Renal cortical epithelial cell (primary cell): ENCODE results near the gene SPATA17. TPM values are rescaled to one million over a fixed set of nuclear protein-coding genes. Genes with fewer than 3 reads are reported as not detected.
"Not testable (repeated sequence)": the region's sequence is repeated elsewhere in the genome, so short reads cannot be mapped to it uniquely, and the experiment has no call there.

Source experiments
- DNase-seq: peaks from one replicate; pipeline ENCODE4 v3.0.0-alpha.2; 2011; ENCODE audit warnings: low read depth
- total RNA-seq: library from RNA; depleted of rRNA; stranded (reverse); fragments of >200 nt; gene quantifications from 2 replicates; pipeline ENCODE4 v1.2.3, GENCODE V29; 2014

The SPATA17 gene, protein sequence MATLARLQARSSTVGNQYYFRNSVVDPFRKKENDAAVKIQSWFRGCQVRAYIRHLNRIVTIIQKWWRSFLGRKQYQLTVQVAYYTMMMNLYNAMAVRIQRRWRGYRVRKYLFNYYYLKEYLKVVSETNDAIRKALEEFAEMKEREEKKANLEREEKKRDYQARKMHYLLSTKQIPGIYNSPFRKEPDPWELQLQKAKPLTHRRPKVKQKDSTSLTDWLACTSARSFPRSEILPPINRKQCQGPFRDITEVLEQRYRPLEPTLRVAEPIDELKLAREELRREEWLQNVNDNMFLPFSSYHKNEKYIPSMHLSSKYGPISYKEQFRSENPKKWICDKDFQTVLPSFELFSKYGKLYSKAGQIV
- 3.8 and 4.2 TPM in 2 replicates for total RNA-seq

DNA sequence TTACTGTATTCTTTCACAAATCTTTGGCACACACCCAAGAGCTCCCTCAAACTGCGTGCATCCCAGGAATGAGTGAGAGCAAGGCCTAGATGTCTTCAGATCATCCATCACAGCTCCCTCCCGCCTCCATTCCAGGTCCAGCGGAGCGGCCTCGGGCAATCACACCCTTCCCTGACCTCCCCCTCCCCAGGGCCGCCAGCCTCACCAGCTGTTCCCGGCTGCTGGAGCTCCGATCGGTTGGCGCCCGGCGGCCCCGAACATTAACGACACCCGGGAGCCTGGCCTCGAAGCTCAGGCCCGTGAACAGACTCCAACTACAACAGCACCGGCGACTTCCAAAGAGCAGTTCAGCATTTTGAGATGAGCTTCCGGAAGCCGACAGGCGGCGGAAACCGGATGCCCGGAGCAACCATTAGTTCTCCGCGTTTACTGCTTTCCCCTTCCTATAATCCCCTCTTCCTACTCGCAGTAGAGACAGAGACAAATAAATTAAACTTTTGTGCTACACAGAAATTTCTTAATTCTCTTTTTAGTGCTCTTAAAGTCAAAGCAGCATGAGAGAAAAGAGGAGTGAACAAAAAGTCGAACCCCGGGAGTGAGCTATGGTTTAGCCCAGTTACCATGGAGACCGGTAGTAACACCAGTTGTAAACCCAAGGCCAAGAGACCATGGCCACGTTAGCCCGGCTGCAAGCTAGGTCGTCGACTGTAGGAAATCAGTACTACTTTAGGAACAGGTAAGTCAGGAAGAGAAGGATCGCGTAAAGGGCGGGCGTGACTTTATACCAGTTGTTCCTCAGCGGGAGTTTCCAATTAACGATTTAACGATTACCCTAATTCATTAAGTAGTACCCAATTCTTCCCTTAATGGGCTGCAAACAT lies at the start of gene SPATA17, which contains the start of gene GPATCH2:
SPATA17 (plus strand) TSS at position 634 of the 881 bp plus-strand sequence; CDS start at position 669, 35 bp downstream.
GPATCH2 (minus strand) TSS at position 380 of the 881 bp plus-strand sequence; CDS start at position 261, 119 bp downstream.
- peak; percentile 84 for DNase-seq

DNA sequence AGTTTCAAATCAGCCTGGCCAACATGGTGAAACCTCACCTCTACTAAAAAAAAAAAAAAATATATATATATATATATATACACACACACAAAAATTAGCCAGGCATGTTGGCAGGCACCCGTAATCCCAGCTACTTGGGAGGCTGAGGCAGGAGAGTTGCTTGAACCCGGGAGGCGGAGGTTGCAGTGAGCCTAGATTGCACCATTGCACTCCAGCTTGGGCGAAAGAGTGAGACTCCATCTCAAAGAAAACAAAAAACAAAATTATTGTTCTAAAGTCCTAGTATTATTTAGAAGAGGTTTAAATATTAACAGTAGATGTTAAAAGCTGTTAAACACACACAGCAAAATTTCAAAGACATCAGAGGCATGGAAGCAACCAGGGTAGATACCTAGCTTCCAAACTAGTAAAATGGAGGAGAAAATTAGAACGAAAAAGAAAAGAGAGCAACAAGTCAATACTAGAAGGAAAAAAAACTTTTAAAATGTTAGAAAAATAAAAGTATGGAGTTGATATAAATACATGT lies 46.8 kb upstream of the SPATA17 start:
- not testable (repeated sequence) for DNase-seq

DNA sequence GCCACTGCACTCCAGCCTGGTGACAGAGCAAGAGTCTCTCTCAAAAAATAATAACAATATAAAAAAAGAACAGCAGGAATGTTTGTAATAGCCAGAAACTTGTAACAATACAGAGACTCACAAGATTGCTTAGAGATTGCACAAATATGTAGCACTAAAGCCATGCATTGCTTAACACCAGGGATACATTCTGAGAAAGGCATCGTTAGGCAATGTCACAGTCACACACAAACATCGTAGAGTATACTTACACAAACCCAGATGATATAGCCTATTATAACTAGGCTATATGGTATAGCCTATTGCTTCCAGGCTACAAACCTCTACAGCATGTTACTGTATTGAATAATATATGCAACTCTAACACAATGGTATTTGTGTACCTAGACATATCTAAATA lies 45.6 kb upstream of the SPATA17 start:
- DNase-seq, result no peak

DNA sequence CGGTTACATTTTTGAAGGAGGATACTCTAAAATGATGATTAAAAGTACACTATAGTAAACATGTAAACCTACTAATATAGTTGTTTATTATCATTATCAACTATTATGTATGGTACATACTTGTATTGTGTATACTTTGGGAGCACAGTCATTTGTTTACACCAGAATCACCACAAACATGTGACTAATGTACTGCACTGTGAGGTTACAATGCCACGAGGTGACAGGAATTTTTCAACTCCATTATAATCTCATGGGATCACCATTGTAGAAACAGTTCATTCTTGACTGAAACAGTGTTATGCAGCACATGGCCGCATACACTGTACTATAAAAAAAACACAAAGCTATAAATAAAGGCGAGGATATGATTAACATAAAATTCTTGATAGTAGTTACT lies 44.6 kb upstream of the SPATA17 start:
- DNase-seq, result peak; percentile 34

DNA sequence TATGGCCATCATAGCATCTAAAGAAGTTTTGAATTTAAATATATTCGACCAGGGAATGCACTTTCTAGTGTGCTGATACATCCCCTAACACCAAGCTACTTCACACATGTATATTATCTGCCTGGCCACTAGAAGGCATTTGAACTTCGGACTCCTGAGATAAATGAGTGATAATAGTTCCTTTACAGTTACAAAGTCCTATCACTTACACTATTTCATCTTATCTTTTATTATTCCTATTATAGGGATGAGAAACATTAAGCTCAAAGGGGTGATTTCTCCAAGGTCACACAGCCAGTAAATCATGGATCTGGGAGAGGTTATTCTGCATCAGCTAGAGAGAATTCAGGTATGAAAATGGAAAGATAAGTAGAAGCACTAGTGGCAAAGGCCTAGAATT lies 40.5 kb upstream of the SPATA17 start:
- no peak for DNase-seq

DNA sequence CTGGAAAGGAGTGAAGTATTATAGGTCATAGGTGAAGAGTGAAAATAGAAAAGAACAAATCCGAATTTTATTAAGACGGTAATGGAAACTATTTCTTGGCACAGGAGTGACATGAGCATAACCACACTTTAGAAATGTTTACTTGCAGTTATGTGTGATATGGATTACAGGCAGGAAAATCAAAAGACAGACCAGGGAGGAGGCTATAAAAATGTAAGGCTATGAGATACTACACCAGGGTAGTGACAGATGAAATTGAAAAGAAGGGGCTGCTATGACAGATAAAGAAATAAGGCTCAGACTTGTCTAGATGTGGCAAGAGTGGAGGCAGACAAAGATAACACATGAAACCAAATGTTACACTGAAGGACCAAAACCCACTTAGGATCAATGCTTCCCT lies 32.0 kb upstream of the SPATA17 start:
- no peak for DNase-seq

DNA sequence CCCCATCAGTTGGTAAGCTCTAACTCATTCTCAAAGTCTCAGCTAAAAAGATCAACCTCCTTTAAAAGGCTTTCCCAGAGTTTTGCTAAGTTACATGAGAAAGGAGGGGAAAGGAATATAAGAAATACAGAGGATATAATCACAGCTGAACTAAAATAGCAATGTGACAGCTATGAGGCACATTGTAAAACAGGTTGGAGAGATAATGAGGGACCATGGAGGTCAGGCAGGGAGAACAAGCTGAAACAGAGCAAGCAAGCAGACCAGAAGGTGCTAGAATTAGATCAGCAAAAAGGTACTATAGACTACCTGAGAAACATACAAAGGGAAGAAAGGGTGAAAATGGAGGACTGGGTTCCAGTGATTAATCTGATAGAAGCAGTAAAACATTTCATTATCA lies 28.8 kb upstream of the SPATA17 start:
- no peak for DNase-seq

DNA sequence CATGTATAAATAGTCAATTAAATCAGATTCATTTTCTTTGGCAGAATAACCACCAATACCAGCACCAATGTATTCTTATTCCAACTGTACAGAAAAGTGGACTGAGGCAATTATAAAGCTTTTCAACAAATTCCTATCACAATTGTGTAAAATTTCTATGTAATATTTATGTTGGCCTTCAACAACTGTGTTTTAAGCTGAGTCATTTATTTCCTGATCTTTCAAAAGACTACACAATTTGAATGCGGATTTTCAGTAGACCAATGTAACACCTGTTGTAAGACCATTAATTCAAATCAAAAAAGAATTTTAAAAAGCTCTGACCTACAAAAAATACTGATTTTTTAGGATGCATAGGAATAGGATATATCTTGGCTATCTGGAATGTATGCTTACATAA lies 25.8 kb upstream of the SPATA17 start:
- DNase-seq, result no peak

DNA sequence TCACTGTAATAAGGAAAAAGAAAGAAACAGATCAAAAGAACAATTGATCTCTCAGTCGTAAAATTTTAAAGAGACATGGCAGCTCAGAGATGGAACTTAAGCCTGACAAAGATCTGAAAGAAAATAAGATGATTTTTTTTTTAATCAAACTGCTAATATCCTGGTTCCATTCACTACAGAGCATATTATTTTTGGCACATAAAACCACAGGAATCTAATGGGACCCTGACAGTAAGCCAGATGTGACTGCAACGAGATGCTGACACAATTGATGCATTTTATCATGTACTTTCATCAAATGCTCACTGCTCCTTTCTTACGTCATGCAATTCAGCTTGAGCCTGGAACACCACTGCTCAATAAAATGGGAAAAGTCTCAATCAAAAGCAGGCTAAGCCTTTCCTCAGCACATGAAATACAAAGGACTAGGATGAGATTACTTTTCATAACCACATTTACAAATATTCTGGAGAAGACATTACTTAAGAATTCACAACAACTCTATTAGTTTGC lies 16.9 kb upstream of the SPATA17 start:
- no peak for DNase-seq

DNA sequence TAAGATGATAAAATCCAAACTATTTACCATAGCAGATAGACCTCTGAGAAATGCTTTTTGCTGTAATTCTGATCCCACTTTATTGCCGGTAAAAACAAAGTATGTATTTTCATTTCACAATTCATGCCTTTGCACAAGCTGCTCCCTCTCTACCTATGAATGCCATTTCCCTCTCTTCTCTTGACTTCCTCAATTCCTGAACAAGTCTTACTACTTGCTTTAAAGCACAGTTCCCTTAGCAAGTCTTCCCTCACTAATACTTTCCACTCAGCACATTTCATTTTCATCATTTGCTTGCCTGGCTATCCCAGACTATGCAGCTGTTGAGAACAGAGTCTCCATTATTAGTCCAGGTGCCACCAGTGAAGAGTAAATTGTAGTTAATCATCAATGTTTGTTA lies 14.0 kb upstream of the SPATA17 start:
- no peak for DNase-seq

DNA sequence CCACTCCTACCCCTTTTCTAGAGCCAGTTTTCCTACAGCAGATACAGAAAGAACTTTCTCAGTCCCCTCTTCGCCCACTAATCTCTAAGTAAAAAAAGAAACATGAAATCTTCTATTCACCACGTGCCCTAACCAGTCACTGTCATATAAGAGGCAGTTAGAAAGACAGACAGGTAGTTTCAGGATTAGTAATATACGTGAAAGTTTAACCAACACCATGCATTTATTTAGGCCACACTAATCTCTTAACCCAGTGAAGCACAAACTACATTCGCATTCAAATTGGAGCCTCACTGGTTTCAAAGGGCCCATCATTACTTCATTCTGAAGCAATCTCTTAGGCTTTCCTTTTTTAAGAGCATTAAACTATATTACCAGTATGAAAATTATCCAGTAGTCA lies 10.3 kb upstream of the SPATA17 start:
- DNase-seq, result no peak

DNA sequence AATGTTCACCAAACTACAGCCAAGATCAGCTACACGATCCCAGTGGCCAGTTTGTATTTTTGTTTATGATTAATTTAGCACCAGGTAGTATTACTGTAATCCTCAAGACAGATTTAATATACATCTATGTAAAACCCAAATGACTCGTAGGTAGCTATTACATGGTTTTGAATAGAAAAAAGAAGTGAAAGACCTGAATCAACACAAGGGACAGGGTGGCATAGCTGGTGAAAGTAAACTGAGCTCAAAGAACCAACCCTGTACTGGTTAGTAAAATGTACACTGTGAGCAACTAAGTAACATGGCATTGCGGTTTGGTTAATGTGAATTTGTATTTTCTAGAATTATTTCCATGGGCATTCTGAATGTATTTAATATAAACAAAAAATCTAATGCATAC lies 9.1 kb upstream of the SPATA17 start:
- DNase-seq, result no peak

DNA sequence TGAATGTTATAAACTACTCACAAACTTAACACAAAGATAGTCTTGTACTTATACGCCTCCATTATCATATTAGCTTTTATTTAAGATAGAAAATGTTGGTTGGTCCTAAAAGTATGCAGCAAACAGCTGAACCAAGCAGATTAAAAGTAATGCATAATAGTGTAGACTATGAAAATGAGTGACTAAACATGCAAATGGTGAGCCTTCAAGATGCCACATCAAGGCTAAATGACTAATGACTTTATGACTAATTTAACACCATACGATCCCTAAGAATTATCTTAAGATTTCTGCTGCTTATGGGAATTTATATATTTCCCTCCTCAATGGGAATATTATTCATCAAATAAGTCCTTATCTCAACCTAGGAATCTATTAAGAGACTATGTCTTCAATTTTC lies 4.8 kb upstream of the SPATA17 start:
- DNase-seq, result peak; percentile 7

DNA sequence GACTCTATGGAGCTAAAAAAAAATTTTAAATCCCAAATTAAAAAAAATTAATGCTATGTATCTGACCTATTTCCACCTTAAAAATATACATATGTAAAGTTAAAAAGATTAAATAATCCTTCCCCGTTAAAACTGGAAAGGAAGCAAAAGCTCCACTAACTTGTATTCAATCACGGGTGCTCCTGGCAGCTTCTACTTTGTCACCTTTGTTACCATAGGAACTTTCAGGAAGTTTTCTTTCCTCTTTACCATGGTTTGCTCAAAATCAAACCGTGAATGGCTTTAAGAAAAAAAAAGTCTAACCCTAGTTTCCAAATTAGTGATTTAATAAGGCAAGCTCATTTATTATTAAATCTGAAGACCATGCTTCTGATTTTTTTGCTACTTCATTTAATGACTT lies 3.7 kb upstream of the SPATA17 start:
- DNase-seq, result peak; percentile 32

DNA sequence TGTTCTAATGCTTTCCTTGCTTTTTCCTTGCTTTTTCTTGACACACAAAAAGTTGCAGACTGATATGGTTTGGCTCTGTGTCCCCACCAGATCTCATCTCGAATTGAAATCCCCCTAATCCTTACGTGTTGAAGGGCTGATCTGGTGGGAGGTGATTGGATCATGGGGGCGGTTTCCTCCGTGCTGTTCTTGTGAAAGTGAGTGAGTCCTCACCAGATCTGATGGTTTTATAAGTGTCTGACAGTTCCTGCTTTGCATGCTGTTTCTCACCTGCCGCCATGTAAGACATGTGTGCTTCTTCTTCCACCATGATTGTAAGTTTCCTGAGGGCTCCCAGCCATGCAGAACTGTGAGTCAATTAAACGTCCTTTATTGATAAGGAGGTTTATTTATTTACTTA lies 11.3 kb downstream of the SPATA17 start:
- no peak for DNase-seq

DNA sequence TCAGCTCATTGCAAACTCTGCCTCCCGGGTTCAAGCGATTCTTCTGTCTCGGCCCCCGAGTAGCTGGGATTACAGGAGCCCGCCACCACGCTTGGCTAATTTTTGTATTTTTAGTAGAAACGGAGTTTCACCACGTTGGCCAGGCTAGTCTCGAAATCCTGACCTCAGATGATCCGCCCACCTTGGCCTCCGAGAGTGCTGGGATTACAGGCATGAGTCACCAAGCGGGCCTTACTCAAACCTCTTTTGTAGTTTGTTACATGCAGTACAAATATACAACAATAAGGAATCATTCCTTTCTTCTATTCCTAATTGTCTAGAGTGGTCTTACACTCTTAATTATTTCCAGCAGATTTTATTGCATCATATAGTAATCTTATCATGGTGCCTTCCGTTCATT lies 16.6 kb downstream of the SPATA17 start:
- no peak for DNase-seq

DNA sequence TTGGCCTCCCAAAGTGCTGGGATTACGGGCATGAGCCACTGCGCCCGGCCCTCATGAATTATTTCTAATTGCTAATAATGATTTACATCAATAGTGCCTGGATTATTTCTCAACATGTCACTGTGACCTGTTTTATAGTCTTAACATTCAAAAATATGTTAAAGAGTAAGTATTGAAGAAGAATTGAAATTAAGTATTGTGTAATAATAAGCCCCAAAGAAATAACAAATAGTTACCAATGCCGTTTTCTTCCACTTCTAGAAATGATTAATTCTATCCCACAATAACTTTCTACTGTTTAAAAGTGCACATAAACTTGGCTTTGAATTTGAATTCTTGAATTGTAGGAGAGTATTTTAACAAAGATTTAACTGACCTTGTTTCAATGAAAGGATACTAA lies 19.5 kb downstream of the SPATA17 start:
- DNase-seq, result no peak

DNA sequence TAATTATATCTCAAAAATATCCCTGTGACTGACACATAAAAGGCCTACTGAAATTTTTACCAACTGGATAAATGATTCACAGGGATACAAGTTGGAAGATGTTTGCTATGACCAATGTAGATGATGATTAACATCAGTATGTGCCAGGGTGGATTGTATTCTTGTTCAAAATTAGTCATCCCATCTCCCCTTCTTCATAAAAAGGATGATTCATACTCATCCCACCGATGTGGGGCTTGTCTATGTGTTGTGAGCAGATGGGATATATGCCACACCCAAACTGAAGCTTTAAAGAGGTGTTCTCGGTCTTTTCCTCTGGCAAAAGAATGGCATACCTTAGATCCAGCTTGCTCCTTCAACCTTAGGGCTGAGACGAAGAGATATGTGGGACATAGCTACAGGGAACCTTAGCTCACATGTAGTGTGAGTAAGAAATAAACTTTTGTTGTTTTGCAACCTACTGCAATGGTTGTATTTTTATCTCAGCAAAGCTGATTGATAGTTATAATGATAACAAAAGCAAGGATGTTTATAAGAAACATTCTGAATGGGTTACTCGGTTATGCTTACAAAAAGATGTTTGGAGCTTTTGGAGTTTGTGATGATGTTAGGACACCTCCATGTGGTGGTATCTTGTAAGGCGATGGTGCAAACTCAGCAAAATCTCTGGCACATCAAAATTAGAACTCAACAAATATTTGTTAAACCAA lies 29.4 kb downstream of the SPATA17 start:
- peak; percentile 96 for DNase-seq

DNA sequence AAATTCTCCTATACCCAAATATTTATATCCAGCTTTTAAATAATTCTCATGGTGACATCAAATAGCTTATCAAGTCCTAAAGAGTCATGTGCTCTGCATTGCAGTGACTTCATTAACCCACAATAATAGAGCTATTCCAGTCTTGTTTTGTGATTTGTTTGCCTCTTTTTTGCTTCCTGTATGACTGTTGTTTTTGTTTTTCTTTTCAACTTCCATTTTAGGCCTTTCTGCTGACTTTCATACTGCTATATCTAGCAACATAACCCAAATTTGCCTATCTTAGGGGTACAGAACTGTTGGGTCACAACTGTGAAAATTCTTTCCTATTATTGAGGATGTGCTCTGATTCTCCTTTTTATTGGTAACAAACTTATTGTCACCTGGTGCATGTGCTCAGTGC lies 30.3 kb downstream of the SPATA17 start:
- no peak for DNase-seq

DNA sequence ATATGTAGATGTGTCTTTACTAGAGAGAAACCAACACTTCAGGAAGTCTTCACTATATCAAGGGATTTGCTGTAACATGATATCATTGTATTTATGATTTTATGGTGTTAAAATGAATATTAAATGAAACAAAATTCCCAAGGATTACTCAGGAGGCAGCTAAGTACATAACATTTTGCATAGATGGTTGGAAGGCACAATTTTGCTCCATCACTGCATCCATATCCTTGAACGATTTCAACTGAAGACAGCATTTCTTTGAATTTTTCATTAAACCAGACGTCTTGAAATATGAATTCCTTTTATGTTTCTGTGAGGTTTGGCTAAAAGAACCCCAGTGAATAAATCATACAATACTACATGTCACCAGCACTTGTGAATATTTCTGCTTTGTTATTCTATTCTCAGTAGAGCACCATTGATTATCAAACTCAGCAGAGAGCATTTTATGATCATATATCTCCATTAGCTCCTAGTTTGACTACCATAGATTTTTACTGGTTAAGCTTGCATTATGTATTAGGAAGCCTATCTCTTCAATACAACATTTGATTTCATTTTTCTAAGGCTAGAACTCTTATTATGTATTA lies 37.3 kb downstream of the SPATA17 start:
- no peak for DNase-seq

DNA sequence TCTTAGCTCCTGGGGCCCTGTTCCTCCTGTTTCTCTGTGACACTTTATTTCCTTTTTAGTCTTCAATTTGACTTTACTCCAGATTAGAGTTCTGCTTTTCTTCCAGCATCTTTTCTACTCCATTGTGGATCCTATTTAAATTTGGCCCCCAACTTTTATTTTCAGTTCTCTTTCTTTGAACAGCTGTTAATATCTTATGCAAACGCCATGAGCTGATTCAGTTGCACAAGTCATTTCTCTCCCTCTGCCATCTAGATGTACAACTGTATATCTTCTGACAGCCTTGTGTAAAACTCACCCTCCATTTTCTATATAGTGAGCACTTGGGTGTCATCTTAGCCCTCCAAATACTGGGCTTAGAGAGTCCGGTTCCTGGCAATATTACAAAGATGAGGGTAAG lies 42.2 kb downstream of the SPATA17 start:
- no peak for DNase-seq
